GM12878 (cell line): ENCODE measurements around the gene GCM1. TPM values are rescaled to one million over a fixed set of nuclear protein-coding genes. Genes with fewer than 3 reads are reported as not detected.

Experiments used
- ATAC-seq: fragments of 200-7000 bp; cut with Tn5 transposase; 3 replicates; pipeline ENCODE4 v1.9.1; 2020; ENCODE audit warnings: mild to moderate bottlenecking, moderate library complexity
- BruUV-seq: library from RNA; stranded (reverse); fragments of 400-500 nt; replicated peaks from 2 replicates; lab custom pipeline; 2021; lab: Mats Ljungman, UMichigan
- CTCF ChIA-PET: fragments of 300-600 bp; sonication (Branson Sonifier 250); formaldehyde crosslinking; extraction: SDS; loops from one replicate; lab custom pipeline; 2021; ENCODE audit warnings: inconsistent platforms; lab: Yijun Ruan, JAX
- POLR2A ChIA-PET: fragments of 350-600 bp; formaldehyde crosslinking; extraction: SDS; loops from one replicate; lab custom pipeline; 2021; ENCODE audit warnings: inconsistent platforms; lab: Charles Lee
- RAD21 ChIA-PET: fragments of 300-600 bp; sonication (Branson Sonifier 250); formaldehyde crosslinking; loops from one replicate; lab custom pipeline; 2023; ENCODE audit warnings: antibody characterized with exemption; ENCODE audit not compliant: unreplicated experiment; lab: Charles Lee
- SMC1A ChIA-PET: fragments of 300-600 bp; sonication (Branson Sonifier 250); formaldehyde crosslinking; loops from one replicate; lab custom pipeline; 2023; ENCODE audit not compliant: unreplicated experiment, uncharacterized antibody; lab: Charles Lee
- DNase-seq: peaks from one replicate; pipeline ENCODE4 v3.0.0-alpha.2; 2011; ENCODE audit warnings: low read depth, low spot score
- FAIRE-seq: peaks from 3 replicates; lab custom pipeline; 2011; peaks lifted over from hg19 to GRCh38; lab: Jason Lieb, UNC
- H2AFZ ChIP-seq: 2 replicates; pipeline ENCODE4 v1.6.0; 2011; ENCODE audit warnings: low read depth, low read length, control low read depth; ENCODE audit not compliant: control insufficient read depth
- H3K27ac ChIP-seq: 2 replicates; pipeline ENCODE4 v1.5.1; 2011; ENCODE audit warnings: control low read depth; ENCODE audit not compliant: control insufficient read depth, insufficient read depth
- H3K27me3 ChIP-seq, 2 experiments: replicated peaks in 1 of 2; 2 replicates each; pipeline versions ENCODE4 v1.6.0 to v1.6.1; 2011; ENCODE audit warnings: low read length in 1 of 2; ENCODE audit not compliant: control insufficient read depth in 2 of 2, insufficient read depth in 2 of 2
- H3K36me3 ChIP-seq, 2 experiments: 2 replicates each; pipeline ENCODE4 v1.5.1; 2011; ENCODE audit warnings: low read length in 1 of 2; ENCODE audit not compliant: control insufficient read depth in 2 of 2, insufficient read depth in 2 of 2
- H3K4me1 ChIP-seq: 2 replicates; pipeline ENCODE4 v1.6.1; 2011; ENCODE audit warnings: mild to moderate bottlenecking, low read length, moderate library complexity, mixed read lengths; ENCODE audit not compliant: control insufficient read depth, insufficient read depth
- H3K4me2 ChIP-seq: 2 replicates; pipeline ENCODE4 v1.6.0; 2011; ENCODE audit warnings: control low read depth; ENCODE audit not compliant: control insufficient read depth, insufficient read depth
- H3K4me3 ChIP-seq: fragments of 200-600 bp; sonication (generic); 2 replicates; pipeline ENCODE4 v1.5.1; 2016
- H3K79me2 ChIP-seq: 2 replicates; pipeline ENCODE4 v1.6.0; 2011; ENCODE audit warnings: low read length; ENCODE audit not compliant: control insufficient read depth, insufficient read depth
- H3K9ac ChIP-seq: 2 replicates; pipeline ENCODE4 v1.8.0; 2011; ENCODE audit warnings: low read length, control low read depth, mixed read lengths; ENCODE audit not compliant: control insufficient read depth, insufficient read depth
- H3K9me3 ChIP-seq: replicated peaks from 3 replicates; pipeline ENCODE4 v1.5.1; 2011; ENCODE audit warnings: mild to moderate bottlenecking, low read length; ENCODE audit not compliant: control insufficient read depth, insufficient read depth
- H4K20me1 ChIP-seq: 2 replicates; pipeline ENCODE4 v1.6.0; 2011; ENCODE audit not compliant: control insufficient read depth, insufficient read depth
- ATF7 ChIP-seq: fragments of 450-650 bp; IDR thresholded peaks from 2 replicates; pipeline ENCODE4 v1.6.1; 2016; ENCODE audit warnings: low read depth, mild to moderate bottlenecking
- CBX5 ChIP-seq: sonication (generic); IDR thresholded peaks from 2 replicates; pipeline ENCODE4 v1.6.1; 2016; ENCODE audit warnings: low read depth, moderate library complexity, mild to moderate bottlenecking, inconsistent platforms
- EZH2 ChIP-seq: IDR thresholded peaks from 2 replicates; pipeline ENCODE4 v1.6.1; 2012; ENCODE audit warnings: low read depth, mild to moderate bottlenecking, control low read depth, inconsistent platforms, low read length, borderline replicate concordance; ENCODE audit not compliant: control insufficient read depth
- HDAC6 ChIP-seq: fragments of 200-600 bp; sonication (generic); IDR thresholded peaks from one replicate; pipeline ENCODE4 v1.8.0; 2017; ENCODE audit warnings: antibody characterized with exemption; ENCODE audit not compliant: unreplicated experiment
- IRF4 ChIP-seq: IDR thresholded peaks from 2 replicates; pipeline ENCODE4 v1.6.1; 2011; ENCODE audit warnings: low read depth, low read length
- NFXL1 ChIP-seq: fragments of 450-650 bp; IDR thresholded peaks from 2 replicates; pipeline ENCODE4 v1.6.1; 2017; ENCODE audit warnings: antibody characterized with exemption, mild to moderate bottlenecking, borderline replicate concordance
- PML ChIP-seq: IDR thresholded peaks from 2 replicates; pipeline ENCODE4 v1.6.1; 2012; ENCODE audit warnings: low read length, inconsistent platforms
- SP1 ChIP-seq: IDR thresholded peaks from one replicate; pipeline ENCODE4 v1.6.1; 2011; ENCODE audit warnings: low read depth, low read length
- TBL1XR1 ChIP-seq: IDR thresholded peaks from 2 replicates; pipeline ENCODE4 v1.6.1; 2012; ENCODE audit warnings: low read depth, low read length, improper control_type of control experiment
- WGBS: methylation state at CpG from one replicate; pipeline ENCODE4 v1.1.6; 2016; ENCODE audit warnings: low lambda C conversion rate; ENCODE audit not compliant: insufficient replicate concordance, insufficient coverage; ENCODE audit errors: missing lambda C conversion rate; 5-methylcytosine and 5-hydroxymethylcytosine counted together
- in situ Hi-C: fragments of 300-500 bp; cut with MboI; formaldehyde crosslinking; loops from 9 replicates; pipeline ENCODE4 v1.14.3; 2018; ENCODE audit warnings: mixed read lengths
- intact Hi-C: fragments of 100-400 bp; cut with micrococcal nuclease; formaldehyde crosslinking; loops from one replicate; pipeline ENCODE4 v1.14.2; 2022; ENCODE audit not compliant: unreplicated experiment
- polyA plus RNA-seq, 11 experiments: library from polyadenylated mRNA; depleted of rRNA in 4 of 11; unstranded in 6 of 11; stranded (reverse) in 5 of 11; fragments of >200 nt; fragmentation: Nextera tagmentation in 4 of 11; fragmentation: Illumina TruSeq in 1 of 11; extraction: Ambion mirVana in 4 of 11; extraction: Trizol in 1 of 11; gene quantifications; 1 replicate in 1 of 11; 2 replicates in 10 of 11; pipeline versions ENCODE4 v1.2.1 to v1.2.3, GENCODE V29; 2011 to 2016; ENCODE audit warnings: inconsistent platforms in 2 of 11, missing spikeins in 2 of 11, low read depth in 1 of 11
- total RNA-seq, 4 experiments: library from RNA; depleted of rRNA in 3 of 4; stranded (reverse); fragments of >200 nt in 3 of 4; fragmentation: Illumina TruSeq in 1 of 4; extraction: Trizol in 1 of 4; gene quantifications; 2 replicates each; pipeline versions ENCODE4 v1.2.1 to v1.2.3, GENCODE V29; 2013 to 2021
- TF ChIP-seq, protein P1 (sequence below): fragments of 450-650 bp; IDR thresholded peaks from 2 replicates; pipeline ENCODE4 v1.6.1; 2016; ENCODE audit warnings: mild to moderate bottlenecking
- TF ChIP-seq, protein P2 (sequence below): IDR thresholded peaks from 2 replicates; pipeline ENCODE4 v1.6.1; 2011; ENCODE audit warnings: borderline replicate concordance, low read depth, mild to moderate bottlenecking, moderate library complexity, mixed read lengths, low read length; ENCODE audit not compliant: insufficient read depth; ENCODE audit errors: extremely low read length

Gene GCM1
- total and polyA plus RNA-seq, 10 of the 15 experiments (the other 5 are each of a cell fraction or from before 2014, with no cell fraction given), result 0.04 to 0.08 (median 0.05) TPM; not detected in 5

DNA sequence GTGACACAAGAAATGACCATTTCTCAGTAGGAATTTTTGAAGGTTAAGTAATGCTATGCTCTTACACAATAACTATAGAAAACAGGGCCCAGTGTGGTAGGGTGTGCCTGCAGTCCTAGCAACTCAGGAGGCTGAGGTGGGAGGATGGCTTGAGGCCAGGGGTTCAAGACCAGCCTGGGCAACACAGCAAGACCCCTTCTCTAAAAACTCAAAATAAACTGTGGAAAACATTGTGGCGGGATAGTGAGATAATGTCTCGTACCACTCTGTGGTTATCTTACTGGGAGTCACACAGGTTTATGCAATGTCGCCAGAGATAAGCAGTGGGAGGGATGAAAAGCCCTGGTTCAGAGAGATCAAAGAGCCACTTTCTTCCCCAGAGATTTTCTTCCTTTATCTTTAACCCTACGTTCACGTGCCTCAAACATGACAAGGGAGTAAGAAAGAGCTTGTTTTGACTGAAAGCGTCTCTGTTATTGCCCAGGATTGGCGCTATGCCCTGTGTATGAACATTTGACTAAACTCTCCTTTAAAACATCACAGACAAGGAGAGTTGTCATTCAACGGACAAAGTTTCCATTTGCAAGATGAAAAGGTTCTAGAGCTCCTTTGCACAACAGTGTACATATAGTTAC is 13.9 kb downstream of the GCM1 start (continued):
- TF ChIP-seq, protein P1, sequence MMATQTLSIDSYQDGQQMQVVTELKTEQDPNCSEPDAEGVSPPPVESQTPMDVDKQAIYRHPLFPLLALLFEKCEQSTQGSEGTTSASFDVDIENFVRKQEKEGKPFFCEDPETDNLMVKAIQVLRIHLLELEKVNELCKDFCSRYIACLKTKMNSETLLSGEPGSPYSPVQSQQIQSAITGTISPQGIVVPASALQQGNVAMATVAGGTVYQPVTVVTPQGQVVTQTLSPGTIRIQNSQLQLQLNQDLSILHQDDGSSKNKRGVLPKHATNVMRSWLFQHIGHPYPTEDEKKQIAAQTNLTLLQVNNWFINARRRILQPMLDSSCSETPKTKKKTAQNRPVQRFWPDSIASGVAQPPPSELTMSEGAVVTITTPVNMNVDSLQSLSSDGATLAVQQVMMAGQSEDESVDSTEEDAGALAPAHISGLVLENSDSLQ, result no peak
- TF ChIP-seq NFXL1, result no peak
- no peak for TF ChIP-seq ATF7
- TF ChIP-seq IRF4, result no peak
- no peak for TF ChIP-seq EZH2
- TF ChIP-seq HDAC6, result no peak
- no peak for TF ChIP-seq SP1
- TF ChIP-seq TBL1XR1, result no peak
- TF ChIP-seq PML, result no peak

DNA sequence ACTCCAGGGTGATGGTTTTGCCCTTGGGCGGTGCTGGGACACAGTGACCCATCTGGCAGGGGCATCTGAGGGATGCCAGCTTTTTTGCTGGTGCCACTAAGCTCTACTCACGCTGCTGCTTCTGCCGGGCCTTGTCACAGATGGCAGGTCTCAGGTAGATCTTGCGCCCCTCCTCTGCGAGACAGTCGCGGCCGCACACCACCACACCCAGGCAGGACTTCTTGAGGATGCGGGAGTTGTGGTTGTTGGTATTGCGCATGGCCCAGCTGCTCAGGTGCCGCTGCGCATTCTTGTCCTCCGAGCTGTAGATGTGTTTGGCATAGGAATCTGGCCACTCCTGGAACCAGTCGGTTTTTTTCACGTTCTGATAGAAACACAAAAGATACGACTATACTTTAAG is 14.7 kb downstream of the GCM1 start:
- SMC1A ChIA-PET, result no interaction called here
- Histone ChIP-seq H3K27me3 (no peaks in the 10 kb centered on the region), H3K27ac (no peak overlapping the region), H4K20me1 (no peaks in the 10 kb centered on the region; the same call in 1 of the 2 replicates), H3K9ac (no peak overlapping the region), H3K36me3 (no peaks in the 10 kb centered on the region), H3K79me2 (no peaks in the 10 kb centered on the region), H3K4me3 (no peak overlapping the region), H2AFZ (no peak overlapping the region), H3K9me3 (no peaks in the 10 kb centered on the region), H3K4me1 (no peaks in the 10 kb centered on the region), H3K4me2 (no peak overlapping the region)
- DNase-seq (no peak), ATAC-seq (no peak), FAIRE-seq (no peak)
- in situ Hi-C loops (no loop called here), intact Hi-C loops (no loop called here)
- BruUV-seq, result no TSS peak
- no peak for TF ChIP-seq CBX5
- TF ChIP-seq, protein P2, sequence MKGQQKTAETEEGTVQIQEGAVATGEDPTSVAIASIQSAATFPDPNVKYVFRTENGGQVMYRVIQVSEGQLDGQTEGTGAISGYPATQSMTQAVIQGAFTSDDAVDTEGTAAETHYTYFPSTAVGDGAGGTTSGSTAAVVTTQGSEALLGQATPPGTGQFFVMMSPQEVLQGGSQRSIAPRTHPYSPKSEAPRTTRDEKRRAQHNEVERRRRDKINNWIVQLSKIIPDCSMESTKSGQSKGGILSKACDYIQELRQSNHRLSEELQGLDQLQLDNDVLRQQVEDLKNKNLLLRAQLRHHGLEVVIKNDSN, result no peak
- WGBS, result 65% methylated on average over 16 of the region's 16 CpGs
- POLR2A ChIA-PET, result no interaction called here
- CTCF ChIA-PET, result no interaction called here
- RAD21 ChIA-PET, result no interaction called here
